Calu3 (cell line): Measurements from ENCODE around the gene PSORS1C2. TPM values are rescaled to one million over a fixed set of nuclear protein-coding genes. Genes with fewer than 3 reads are reported as not detected.

Source experiments
- BruUV-seq: library from RNA; stranded (reverse); fragments of 400-500 nt; replicated peaks from 2 replicates; lab custom pipeline; 2021; lab: Mats Ljungman, UMichigan
- CTCF ChIA-PET: fragments of 300-600 bp; sonication (Branson Sonifier 250); formaldehyde crosslinking; loops from one replicate; lab custom pipeline; 2022; ENCODE audit warnings: antibody characterized with exemption; lab: Charles Lee
- DNase-seq: peaks from one replicate; pipeline ENCODE4 v3.0.0; 2022
- H3K27ac Mint-ChIP-seq: one replicate; pipeline ENCODE4 v1.8.0; 2022; ENCODE audit warnings: mixed read lengths; ENCODE audit not compliant: unreplicated experiment
- H3K27me3 Mint-ChIP-seq: one replicate; pipeline ENCODE4 v1.8.0; 2022; ENCODE audit warnings: mixed read lengths; ENCODE audit not compliant: unreplicated experiment
- H3K36me3 Mint-ChIP-seq: one replicate; pipeline ENCODE4 v1.8.0; 2022; ENCODE audit warnings: mild to moderate bottlenecking, moderate library complexity, mixed read lengths; ENCODE audit not compliant: insufficient read depth, unreplicated experiment
- H3K4me1 Mint-ChIP-seq: one replicate; pipeline ENCODE4 v1.8.0; 2022; ENCODE audit warnings: mild to moderate bottlenecking, low read depth, mixed read lengths; ENCODE audit not compliant: unreplicated experiment
- H3K4me3 Mint-ChIP-seq: one replicate; pipeline ENCODE4 v1.8.0; 2022; ENCODE audit warnings: mild to moderate bottlenecking, low read depth, moderate library complexity, mixed read lengths; ENCODE audit not compliant: unreplicated experiment
- H3K9me3 Mint-ChIP-seq: one replicate; pipeline ENCODE4 v1.8.0; 2022; ENCODE audit warnings: low read depth, mixed read lengths; ENCODE audit not compliant: unreplicated experiment
- intact Hi-C: fragments of 100-400 bp; cut with micrococcal nuclease; formaldehyde crosslinking; loops from one replicate; pipeline ENCODE4 v1.10.0; 2022; ENCODE audit not compliant: unreplicated experiment
- total RNA-seq: library from RNA; stranded (reverse); gene quantifications from 2 replicates; pipeline ENCODE4 v1.2.3, GENCODE V29; 2022
- TF ChIP-seq, protein P1 (sequence below): fragments of 200-600 bp; IDR thresholded peaks from one replicate; pipeline ENCODE4 v1.8.0; 2022; ENCODE audit warnings: antibody characterized with exemption; ENCODE audit not compliant: unreplicated experiment

PSORS1C2 gene
- total RNA-seq, 1 experiment from 2014 or later, result not detected

GRCh38 chr6:31107052-31107451 lies 31.8 kb downstream of the PSORS1C2 start:
- H3K36me3 Mint-ChIP-seq, result no peaks in the 10 kb centered on the region
- H3K27me3 Mint-ChIP-seq, result peaks cover 30% of the 10 kb centered on the region
- BruUV-seq, result no TSS peak
- CTCF ChIA-PET, result no interaction called here
- DNase-seq, result no peak
- no peaks in the 10 kb centered on the region for H3K9me3 Mint-ChIP-seq
- TF ChIP-seq, protein P1, sequence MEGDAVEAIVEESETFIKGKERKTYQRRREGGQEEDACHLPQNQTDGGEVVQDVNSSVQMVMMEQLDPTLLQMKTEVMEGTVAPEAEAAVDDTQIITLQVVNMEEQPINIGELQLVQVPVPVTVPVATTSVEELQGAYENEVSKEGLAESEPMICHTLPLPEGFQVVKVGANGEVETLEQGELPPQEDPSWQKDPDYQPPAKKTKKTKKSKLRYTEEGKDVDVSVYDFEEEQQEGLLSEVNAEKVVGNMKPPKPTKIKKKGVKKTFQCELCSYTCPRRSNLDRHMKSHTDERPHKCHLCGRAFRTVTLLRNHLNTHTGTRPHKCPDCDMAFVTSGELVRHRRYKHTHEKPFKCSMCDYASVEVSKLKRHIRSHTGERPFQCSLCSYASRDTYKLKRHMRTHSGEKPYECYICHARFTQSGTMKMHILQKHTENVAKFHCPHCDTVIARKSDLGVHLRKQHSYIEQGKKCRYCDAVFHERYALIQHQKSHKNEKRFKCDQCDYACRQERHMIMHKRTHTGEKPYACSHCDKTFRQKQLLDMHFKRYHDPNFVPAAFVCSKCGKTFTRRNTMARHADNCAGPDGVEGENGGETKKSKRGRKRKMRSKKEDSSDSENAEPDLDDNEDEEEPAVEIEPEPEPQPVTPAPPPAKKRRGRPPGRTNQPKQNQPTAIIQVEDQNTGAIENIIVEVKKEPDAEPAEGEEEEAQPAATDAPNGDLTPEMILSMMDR, result no peak
- peaks cover 9% of the 10 kb centered on the region for H3K4me1 Mint-ChIP-seq
- no peak overlapping the region for H3K4me3 Mint-ChIP-seq
- no peak overlapping the region for H3K27ac Mint-ChIP-seq
- intact Hi-C loops, result no loop called here

- Mint-ChIP-seq H3K36me3 (no peaks in the 10 kb centered on the region), H3K27me3 (peaks cover 10% of the 10 kb centered on the region), H3K4me1 (no peaks in the 10 kb centered on the region), H3K4me3 (no peak overlapping the region), H3K9me3 (no peaks in the 10 kb centered on the region), H3K27ac (no peak overlapping the region)
- TF ChIP-seq, protein P1, result no peak
- CTCF ChIA-PET, result interaction anchor here (1.1 to 2.3 kb wide), 3 partner anchors 10 to 16 kb away, joined by 4 to 14 read pairs (median 11); no protein-coding TSS in a partner anchor
- no peak for DNase-seq
- intact Hi-C loops, result no loop called here
- BruUV-seq, result no TSS peak
These were observed 35.7 kb downstream of the PSORS1C2 start for GRCh38 chr6:31103136-31103535.

GRCh38 chr6:31098449-31098938 lies 40.4 kb downstream of the PSORS1C2 start:
- CTCF ChIA-PET, result interaction anchor here (0.8 kb wide), 1 partner anchor 11 kb away, joined by 3 read pairs; no protein-coding TSS in a partner anchor
- no peak overlapping the region for H3K27ac Mint-ChIP-seq

GRCh38 chr6:31096656-31097055 lies 42.2 kb downstream of the PSORS1C2 start:
- no peaks in the 10 kb centered on the region for H3K9me3 Mint-ChIP-seq
- no peak for DNase-seq
- BruUV-seq, result no TSS peak
- no peak overlapping the region for H3K27ac Mint-ChIP-seq
- no peak overlapping the region for H3K4me3 Mint-ChIP-seq
- TF ChIP-seq, protein P1, result no peak
- peaks cover 27% of the 10 kb centered on the region for H3K4me1 Mint-ChIP-seq
- intact Hi-C loops, result no loop called here
- no peaks in the 10 kb centered on the region for H3K36me3 Mint-ChIP-seq
- H3K27me3 Mint-ChIP-seq, result no peaks in the 10 kb centered on the region
- CTCF ChIA-PET, result interaction anchor here (0.7 to 1.1 kb wide), 2 partner anchors 9 to 180 kb away, joined by 4 read pairs; no protein-coding TSS in a partner anchor

More at GRCh38 chr6:31098449-31098938, 40.4 kb downstream of the PSORS1C2 start:
- TF ChIP-seq, protein P1, result no peak
- no TSS peak for BruUV-seq
- Mint-ChIP-seq H3K36me3 (no peaks in the 10 kb centered on the region), H3K27me3 (no peaks in the 10 kb centered on the region), H3K4me1 (peaks cover 27% of the 10 kb centered on the region), H3K9me3 (no peaks in the 10 kb centered on the region), H3K4me3 (no peak overlapping the region)
- no peak for DNase-seq
- intact Hi-C loops, result no loop called here
